Islet of Langerhans (tissue), 1 donor: Measurements from ENCODE around the gene BLID.

ENCODE experiments used
- FAIRE-seq: peaks from one replicate; lab custom pipeline; 2011; peaks lifted over from hg19 to GRCh38; lab: Jason Lieb, UNC

Gene BLID

GRCh38 chr11:122077459-122077858 lies 38.6 kb downstream of the BLID start:
- no peak for FAIRE-seq

- no peak for FAIRE-seq
Measured at GRCh38 chr11:122076512-122077120, 39.4 kb downstream of the BLID start.

GRCh38 chr11:122075016-122075415 lies 41.0 kb downstream of the BLID start:
- no peak for FAIRE-seq

GRCh38 chr11:122074022-122074421 lies 42.0 kb downstream of the BLID start:
- FAIRE-seq = no peak

- FAIRE-seq = no peak
Measured at GRCh38 chr11:122071709-122072202, 44.3 kb downstream of the BLID start.

GRCh38 chr11:122069707-122070360 lies 46.2 kb downstream of the BLID start:
- peak; percentile 88 for FAIRE-seq

GRCh38 chr11:122068837-122069236 lies 47.2 kb downstream of the BLID start:
- no peak for FAIRE-seq

- no peak for FAIRE-seq
Measured at GRCh38 chr11:122068141-122068540, 47.9 kb downstream of the BLID start.
